Measurements from ENCODE around the gene TMEM212.
"Not testable (repeated sequence)": the region's sequence is repeated elsewhere in the genome, so short reads cannot be mapped to it uniquely, and the experiment has no call there.

TMEM212 gene

DNA sequence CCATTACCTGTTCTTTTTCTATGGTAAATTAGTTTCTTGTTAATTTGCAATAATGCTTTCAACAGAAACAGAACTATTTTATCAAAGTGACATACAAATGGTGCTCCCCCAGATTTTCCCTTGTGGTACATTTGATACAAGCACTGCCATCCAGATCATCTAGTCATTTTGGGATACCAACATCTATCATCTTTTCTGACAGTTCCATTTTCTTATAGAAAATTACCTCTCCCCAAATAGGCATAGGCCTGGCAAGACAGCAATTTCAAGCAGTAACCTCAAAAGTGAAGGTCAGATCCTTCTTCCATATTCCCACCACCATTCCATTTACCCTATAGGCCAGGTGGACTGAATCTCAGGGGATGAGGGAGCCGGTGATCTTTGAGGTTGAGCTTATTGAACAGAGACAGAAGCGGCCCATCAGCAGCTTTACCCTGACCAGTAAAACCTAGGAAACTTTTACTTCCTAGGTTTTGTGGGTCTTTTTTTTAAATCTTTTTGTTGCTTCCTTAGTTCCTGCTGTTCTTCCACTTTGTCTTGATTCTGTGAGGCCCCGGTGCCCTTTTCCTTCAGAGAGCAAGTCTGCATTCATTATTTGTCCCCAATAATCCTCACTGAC lies 29.8 kb upstream of the TMEM212 start:
- no peak for DNase-seq (ENCODE audit: low read depth in 2 of 2)

GRCh38 chr3:171813897-171814460 lies 29.2 kb upstream of the TMEM212 start:
- peak in 1 of 2 donors; percentile 5 for DNase-seq (ENCODE audit: low read depth in 2 of 2)

- not testable (repeated sequence) for DNase-seq (ENCODE audit: low read depth in 2 of 2)
Observed at GRCh38 chr3:171814662-171815061, 28.5 kb upstream of the TMEM212 start.

- DNase-seq (ENCODE audit: low read depth in 2 of 2): no peak
Observed at GRCh38 chr3:171815973-171816595, 27.1 kb upstream of the TMEM212 start.

GRCh38 chr3:171817074-171817800 lies 25.9 kb upstream of the TMEM212 start:
- no peak for DNase-seq (ENCODE audit: low read depth in 2 of 2)

DNA sequence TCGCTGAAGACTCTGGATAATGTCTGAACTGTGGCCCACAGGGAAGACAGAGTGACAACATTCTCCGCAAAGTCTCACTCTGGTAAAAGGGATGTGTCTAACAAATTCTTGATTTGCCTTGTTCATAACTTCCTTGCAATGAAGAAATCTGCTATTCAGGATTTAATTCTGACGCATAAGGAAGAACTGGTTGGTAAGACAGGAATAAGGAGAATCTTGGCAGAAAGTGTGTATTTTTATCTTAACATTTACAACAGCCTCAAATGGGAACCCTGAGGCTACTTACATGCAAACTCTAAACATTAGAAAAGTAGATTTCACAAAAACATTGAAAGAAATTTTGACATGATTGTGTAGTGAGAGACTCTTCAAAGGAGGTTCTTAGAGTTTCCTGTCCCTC lies 22.1 kb upstream of the TMEM212 start:
- DNase-seq (ENCODE audit: low read depth in 2 of 2): no peak

GRCh38 chr3:171821778-171822358 lies 21.3 kb upstream of the TMEM212 start:
- no peak for DNase-seq (ENCODE audit: low read depth in 2 of 2)

DNA sequence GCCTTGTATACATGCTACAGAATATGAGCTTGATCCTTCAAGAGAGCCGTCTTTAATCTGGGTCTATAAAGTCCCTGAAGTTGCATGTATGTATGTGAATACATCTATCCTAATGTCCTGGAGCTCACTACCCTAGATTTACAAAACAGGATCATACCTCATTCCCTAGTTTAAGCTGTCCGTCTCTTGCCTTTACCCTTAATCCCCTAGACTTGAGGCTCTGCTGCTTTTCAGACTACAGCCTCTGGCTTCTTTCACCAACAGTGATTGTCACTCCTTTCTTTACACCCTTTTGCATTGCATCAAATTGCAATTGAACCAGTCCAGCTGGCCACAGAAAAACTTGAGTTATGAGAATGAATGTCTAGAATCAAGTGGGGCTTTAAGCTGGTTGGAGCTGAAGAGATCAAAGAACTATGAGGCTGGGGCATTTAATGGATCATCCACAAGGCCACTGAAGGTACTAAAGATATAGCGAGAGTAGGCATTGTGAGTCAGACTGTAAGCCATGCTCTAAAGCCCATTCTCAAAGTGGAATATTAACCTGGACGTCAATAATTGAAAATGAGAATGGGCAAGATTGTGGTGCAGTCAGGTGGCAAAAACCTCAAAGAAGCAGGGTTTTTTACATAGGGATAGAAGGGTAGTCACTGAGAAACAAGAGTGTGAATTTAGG lies 20.6 kb upstream of the TMEM212 start:
- DNase-seq (ENCODE audit: low read depth in 2 of 2): no peak

DNA sequence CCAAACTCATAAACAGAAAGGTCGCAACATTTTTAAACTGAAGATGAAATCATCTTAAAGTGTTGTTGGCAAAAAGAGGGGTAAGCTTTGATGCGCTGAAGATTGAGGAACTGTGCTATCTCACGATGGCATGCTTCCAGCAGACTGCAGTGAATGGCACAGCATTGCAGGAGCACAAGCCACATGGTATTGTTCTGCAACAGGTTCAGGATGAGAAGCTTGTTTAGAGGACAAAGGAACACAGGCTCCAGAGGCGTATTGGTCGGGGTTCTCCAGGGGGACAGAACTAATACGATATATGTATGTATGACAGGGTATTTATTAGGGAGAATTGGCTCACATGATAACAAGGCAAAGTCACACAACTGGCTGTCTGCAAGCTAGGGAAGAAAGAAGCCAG lies 19.0 kb upstream of the TMEM212 start:
- no peak for DNase-seq (ENCODE audit: low read depth in 2 of 2)

GRCh38 chr3:171824824-171825221 lies 18.3 kb upstream of the TMEM212 start:
- DNase-seq (ENCODE audit: low read depth in 2 of 2): no peak

DNA sequence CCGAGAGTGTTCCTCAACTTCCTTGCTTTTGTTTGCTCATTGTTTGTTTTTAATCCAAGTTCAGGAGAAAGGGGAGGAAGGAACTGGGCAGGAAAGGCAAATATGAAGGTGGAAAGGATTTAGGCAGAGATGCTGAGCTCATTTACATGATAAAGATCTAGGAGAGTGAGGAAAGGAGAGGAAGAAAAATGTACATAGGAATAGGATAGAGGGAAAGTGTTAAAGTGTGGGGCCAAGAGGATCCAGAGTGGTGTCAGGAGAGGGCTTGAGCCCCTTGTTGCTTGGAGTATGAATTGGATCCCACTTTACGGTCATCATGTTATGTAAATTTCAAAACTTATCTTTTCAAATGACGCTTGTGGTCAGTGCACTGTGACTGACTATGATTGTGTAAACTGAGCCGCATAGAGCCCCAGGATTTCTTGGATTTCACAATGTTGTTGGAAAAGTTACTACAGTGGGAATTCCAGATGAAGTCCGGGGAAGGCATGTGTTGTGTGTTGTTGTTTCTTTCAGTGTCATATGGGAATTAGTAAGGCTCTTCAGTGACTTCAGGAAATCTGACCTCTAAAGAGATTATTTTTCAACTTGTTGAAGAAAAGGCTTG lies 17.8 kb upstream of the TMEM212 start:
- no peak for DNase-seq (ENCODE audit: low read depth in 2 of 2)

DNA sequence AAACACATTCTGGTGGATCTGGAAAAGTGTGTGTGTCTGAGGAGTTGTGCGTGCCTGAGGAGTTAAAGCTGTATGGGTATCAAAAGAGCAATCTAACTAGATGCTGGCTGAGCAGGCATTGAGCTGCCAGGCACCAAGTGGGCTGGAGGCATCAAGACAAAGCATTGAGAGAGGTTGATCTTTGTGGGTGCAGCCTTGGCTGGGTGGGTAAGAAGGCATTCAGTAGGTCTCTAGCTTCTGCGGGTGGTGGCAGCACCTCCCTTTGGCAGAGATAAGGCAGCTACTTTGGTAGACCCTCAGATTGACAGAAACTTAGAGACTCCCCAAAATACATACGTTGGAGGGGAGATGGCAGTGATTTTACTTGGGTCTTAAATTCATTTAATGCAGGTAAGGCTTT lies 15.8 kb upstream of the TMEM212 start:
- no peak for DNase-seq (ENCODE audit: low read depth in 2 of 2)

- DNase-seq (ENCODE audit: low read depth in 2 of 2): no peak
Observed at GRCh38 chr3:171827836-171828458, 15.2 kb upstream of the TMEM212 start.

DNA sequence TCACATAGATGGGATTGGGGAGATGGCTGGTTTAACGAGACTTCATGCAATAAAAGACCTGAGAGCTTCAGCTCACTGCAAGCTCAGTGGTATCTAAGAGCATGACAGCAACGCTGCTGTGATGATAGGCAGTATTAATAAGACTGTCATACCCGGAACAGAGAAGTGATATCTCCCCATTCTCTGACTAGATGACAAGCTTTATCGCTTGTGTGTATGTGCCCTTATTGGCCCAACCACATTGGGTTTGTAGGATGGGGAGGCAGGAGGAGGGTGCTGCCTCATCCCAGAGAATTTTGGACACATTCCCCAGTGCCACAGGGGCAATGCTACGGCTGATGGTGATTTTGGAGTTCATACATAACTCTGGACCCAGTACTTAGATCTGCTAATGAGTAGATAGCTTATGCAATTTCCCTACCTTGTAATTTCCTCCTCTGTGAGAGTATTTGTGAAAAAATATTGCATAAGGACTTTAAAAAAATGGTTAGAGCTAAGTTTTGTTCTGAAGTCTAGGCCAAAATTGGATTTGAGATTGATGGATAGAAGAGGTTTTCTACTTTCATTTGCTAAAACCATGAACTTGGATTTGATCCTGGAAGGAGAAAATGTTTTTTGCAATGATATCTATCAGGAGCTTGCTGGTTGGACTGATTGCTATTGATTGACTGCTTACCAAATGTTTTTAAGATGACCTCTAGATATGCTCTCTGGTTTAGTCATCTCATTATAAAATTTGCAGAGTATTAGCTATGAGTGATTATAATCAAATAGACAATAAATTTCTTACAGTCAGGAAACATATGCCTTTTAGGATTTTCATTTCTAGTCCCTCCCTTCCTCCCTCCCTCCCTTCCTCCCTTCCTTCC lies 14.0 kb upstream of the TMEM212 start:
- no peak for DNase-seq (ENCODE audit: low read depth in 2 of 2)

GRCh38 chr3:171829841-171830517 lies 13.2 kb upstream of the TMEM212 start:
- no peak for DNase-seq (ENCODE audit: low read depth in 2 of 2)

DNA sequence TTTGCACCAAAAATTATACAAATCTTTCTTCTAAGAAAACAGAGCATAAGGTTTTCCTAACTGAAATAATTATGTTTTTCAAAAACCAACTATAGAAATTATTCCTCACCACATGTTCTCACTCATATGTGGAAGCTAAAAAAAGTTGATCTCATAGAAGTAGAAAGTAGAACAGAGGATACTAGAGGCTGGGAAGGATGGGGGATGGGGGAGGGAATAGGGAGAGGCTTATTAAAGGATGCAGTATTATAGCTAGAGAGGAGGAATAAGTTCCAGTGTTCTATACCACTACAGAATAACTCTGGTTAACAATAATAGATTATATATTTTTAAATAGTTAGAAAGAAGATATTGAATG lies 12.7 kb upstream of the TMEM212 start:
- no peak for DNase-seq (ENCODE audit: low read depth in 2 of 2)

DNA sequence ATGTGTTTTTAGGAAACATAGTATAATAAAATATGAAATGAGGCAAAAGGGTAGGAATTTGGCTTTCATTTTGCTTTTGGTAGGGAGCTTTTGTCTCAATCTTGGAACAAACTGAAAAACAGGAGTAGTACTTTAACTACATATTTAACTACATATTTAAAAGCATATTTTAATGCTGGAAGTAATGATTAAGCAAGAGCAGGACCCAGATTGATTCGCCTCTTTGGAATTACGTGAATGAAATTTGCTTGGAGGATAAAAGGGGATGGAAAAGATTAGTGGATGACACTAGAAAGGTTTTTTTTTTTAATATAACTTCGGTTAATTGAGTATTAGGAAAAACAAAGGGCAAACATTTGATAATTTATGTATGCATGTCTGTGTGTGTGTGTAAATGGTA lies 11.2 kb upstream of the TMEM212 start:
- DNase-seq (ENCODE audit: low read depth in 2 of 2): no peak

DNA sequence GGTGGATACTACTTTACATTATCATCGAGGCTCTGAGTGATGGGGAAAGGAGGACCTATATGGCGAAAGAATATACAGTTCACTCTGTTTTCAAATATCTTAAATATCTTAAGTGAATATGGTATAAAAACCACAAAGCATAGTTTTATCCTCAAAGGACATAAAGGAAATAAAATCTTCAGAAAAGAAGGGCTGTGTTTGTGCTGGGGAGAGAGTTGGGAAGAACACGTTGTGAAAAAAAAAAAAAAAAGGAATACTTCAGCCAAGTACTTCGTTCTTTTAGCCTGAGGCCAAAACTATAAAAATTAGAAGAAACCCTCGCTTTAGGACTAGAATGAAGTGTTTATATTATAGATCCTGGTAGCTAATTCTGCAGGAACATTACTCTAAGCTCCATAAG lies 10.2 kb upstream of the TMEM212 start:
- DNase-seq (ENCODE audit: low read depth in 2 of 2): no peak

- no peak for DNase-seq (ENCODE audit: low read depth in 2 of 2)
Observed at GRCh38 chr3:171833789-171834460, 9.2 kb upstream of the TMEM212 start.
